Measurements from ENCODE around the gene GGA3. TPM values are rescaled to one million over a fixed set of nuclear protein-coding genes. Genes with fewer than 3 reads are reported as not detected.

The GGA3 gene
- polyA plus RNA-seq, 1 donor (not counting 4 experiments of a cell fraction or from before 2014, with no cell fraction given), result 25.2 TPM

DNA sequence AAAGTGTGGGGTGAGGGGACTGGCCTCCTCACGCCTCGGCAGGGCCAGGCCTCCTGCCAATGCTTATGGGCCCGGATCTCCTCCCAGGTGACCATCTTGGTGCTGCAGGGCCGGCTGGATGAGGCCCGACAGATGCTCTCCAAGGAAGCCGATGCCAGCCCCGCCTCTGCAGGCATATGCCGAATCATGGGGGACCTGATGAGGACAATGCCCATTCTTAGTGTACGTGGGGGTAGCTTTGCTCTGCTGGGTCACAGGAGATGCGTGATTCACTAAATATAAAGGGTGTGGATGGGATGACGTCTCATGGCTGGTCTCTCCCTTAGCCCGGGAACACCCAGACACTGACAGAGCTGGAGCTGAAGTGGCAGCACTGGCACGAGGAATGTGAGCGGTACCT lies 36.4 kb downstream of the GGA3 start:
- no peaks in the 10 kb centered on the region for H3K27me3 ChIP-seq (ENCODE audit: control insufficient read depth, extremely low read depth, insufficient read depth, low read length)

GRCh38 chr17:75219815-75220214 lies 41.6 kb downstream of the GGA3 start:
- no peak overlapping the region for H3K4me2 ChIP-seq (ENCODE audit: control insufficient read depth, extremely low read depth, insufficient read depth, low read depth, low read length)
- FAIRE-seq (no peak), DNase-seq (ENCODE audit: low read depth, low spot score) (no peak)
- no peaks in the 10 kb centered on the region for H3K4me1 ChIP-seq (ENCODE audit: control insufficient read depth, extremely low read depth, insufficient read depth, low read length)
- TF ChIP-seq, protein P1, sequence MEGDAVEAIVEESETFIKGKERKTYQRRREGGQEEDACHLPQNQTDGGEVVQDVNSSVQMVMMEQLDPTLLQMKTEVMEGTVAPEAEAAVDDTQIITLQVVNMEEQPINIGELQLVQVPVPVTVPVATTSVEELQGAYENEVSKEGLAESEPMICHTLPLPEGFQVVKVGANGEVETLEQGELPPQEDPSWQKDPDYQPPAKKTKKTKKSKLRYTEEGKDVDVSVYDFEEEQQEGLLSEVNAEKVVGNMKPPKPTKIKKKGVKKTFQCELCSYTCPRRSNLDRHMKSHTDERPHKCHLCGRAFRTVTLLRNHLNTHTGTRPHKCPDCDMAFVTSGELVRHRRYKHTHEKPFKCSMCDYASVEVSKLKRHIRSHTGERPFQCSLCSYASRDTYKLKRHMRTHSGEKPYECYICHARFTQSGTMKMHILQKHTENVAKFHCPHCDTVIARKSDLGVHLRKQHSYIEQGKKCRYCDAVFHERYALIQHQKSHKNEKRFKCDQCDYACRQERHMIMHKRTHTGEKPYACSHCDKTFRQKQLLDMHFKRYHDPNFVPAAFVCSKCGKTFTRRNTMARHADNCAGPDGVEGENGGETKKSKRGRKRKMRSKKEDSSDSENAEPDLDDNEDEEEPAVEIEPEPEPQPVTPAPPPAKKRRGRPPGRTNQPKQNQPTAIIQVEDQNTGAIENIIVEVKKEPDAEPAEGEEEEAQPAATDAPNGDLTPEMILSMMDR (optimal IDR thresholded peaks at IDR 0.05 in 1 of 3, IDR thresholded peaks at IDR 0.05 in 1 of 3, conservative IDR thresholded peaks at IDR 0.05 in 1 of 3; ENCODE audit: extremely low read depth in 1 of 3, insufficient read depth in 2 of 3, low read length in 3 of 3), result no peak
- TF ChIP-seq EZH2 (IDR thresholded peaks at IDR 0.05; ENCODE audit: low read length), result no peak
- no peaks in the 10 kb centered on the region for H3K27me3 ChIP-seq (ENCODE audit: control insufficient read depth, extremely low read depth, insufficient read depth, low read length)
- dilution Hi-C loops (cut with MboI; ENCODE audit: extremely low pct_ligation_motif_present, low sequenced_read_pairs), result no loop called here
- no peak overlapping the region for H3K27ac ChIP-seq (ENCODE audit: control insufficient read depth, insufficient read depth, low read length)
- peaks cover 2% of the 10 kb centered on the region for H4K20me1 ChIP-seq (ENCODE audit: control insufficient read depth, extremely low read depth, insufficient read depth, low read length)
- peaks cover 27 to 33% of the 10 kb centered on the region in 2 experiments for H3K36me3 ChIP-seq (ENCODE audit: control insufficient read depth in 2 of 2, extremely low read depth in 1 of 2, insufficient read depth in 2 of 2, low read length in 2 of 2)
- no peak overlapping the region for H2AFZ ChIP-seq (ENCODE audit: control insufficient read depth, low read length)
- no peaks in the 10 kb centered on the region for H3K79me2 ChIP-seq (ENCODE audit: control insufficient read depth, insufficient read depth, low read length)
- no peak overlapping the region for H3K4me3 ChIP-seq (ENCODE audit: control insufficient read depth in 2 of 3, extremely low read depth in 1 of 3, insufficient read depth in 2 of 3, low read depth in 1 of 3, low read length in 3 of 3)
- H3K9me1 ChIP-seq (ENCODE audit: control insufficient read depth, extremely low read depth, insufficient read depth, low read length), result no peaks in the 10 kb centered on the region
- H3K9me3 ChIP-seq (ENCODE audit: control insufficient read depth, low read depth, low read length), result no peaks in the 10 kb centered on the region
- H3K9ac ChIP-seq (ENCODE audit: control insufficient read depth, extremely low read depth, insufficient read depth, low read length), result no peak overlapping the region

More for the DNA sequence above, 36.4 kb downstream of the GGA3 start:
- no peak overlapping the region for H3K9ac ChIP-seq (ENCODE audit: control insufficient read depth, extremely low read depth, insufficient read depth, low read length)
- no peak for DNase-seq (ENCODE audit: low read depth, low spot score)
- no peak for TF ChIP-seq EZH2 (IDR thresholded peaks at IDR 0.05; ENCODE audit: low read length)
- TF ChIP-seq, protein P1 (optimal IDR thresholded peaks at IDR 0.05 in 1 of 3, IDR thresholded peaks at IDR 0.05 in 1 of 3, conservative IDR thresholded peaks at IDR 0.05 in 1 of 3; ENCODE audit: extremely low read depth in 1 of 3, insufficient read depth in 2 of 3, low read length in 3 of 3), result no peak
- H4K20me1 ChIP-seq (ENCODE audit: control insufficient read depth, extremely low read depth, insufficient read depth, low read length), result no peaks in the 10 kb centered on the region
- H3K36me3 ChIP-seq (ENCODE audit: control insufficient read depth in 2 of 2, extremely low read depth in 1 of 2, insufficient read depth in 2 of 2, low read length in 2 of 2), result peaks cover 36 to 41% of the 10 kb centered on the region in 2 experiments
- no peak for FAIRE-seq
- H2AFZ ChIP-seq (ENCODE audit: control insufficient read depth, low read length), result no peak overlapping the region
- no peaks in the 10 kb centered on the region for H3K9me1 ChIP-seq (ENCODE audit: control insufficient read depth, extremely low read depth, insufficient read depth, low read length)
- no peaks in the 10 kb centered on the region for H3K9me3 ChIP-seq (ENCODE audit: control insufficient read depth, low read depth, low read length)
- no peak overlapping the region for H3K4me3 ChIP-seq (ENCODE audit: control insufficient read depth in 2 of 3, extremely low read depth in 1 of 3, insufficient read depth in 2 of 3, low read depth in 1 of 3, low read length in 3 of 3)
- H3K79me2 ChIP-seq (ENCODE audit: control insufficient read depth, insufficient read depth, low read length), result no peaks in the 10 kb centered on the region
- dilution Hi-C loops (cut with MboI; ENCODE audit: extremely low pct_ligation_motif_present, low sequenced_read_pairs), result no loop called here
- H3K27ac ChIP-seq (ENCODE audit: control insufficient read depth, insufficient read depth, low read length), result no peak overlapping the region
- H3K4me2 ChIP-seq (ENCODE audit: control insufficient read depth, extremely low read depth, insufficient read depth, low read depth, low read length), result no peak overlapping the region
- no peaks in the 10 kb centered on the region for H3K4me1 ChIP-seq (ENCODE audit: control insufficient read depth, extremely low read depth, insufficient read depth, low read length)
